Heart right ventricle (tissue), 16 donors: ENCODE data around the gene WWOX. TPM values are rescaled to one million over a fixed set of nuclear protein-coding genes. Genes with fewer than 3 reads are reported as not detected.

Source experiments
- ATAC-seq, 8 donors: fragments of 200-7000 bp; cut with Tn5 transposase; one replicate each; pipeline ENCODE4 v1.9.1; 2020; ENCODE audit warnings: mild to moderate bottlenecking in 8 of 8, moderate library complexity in 8 of 8, moderate number of reproducible peaks in 1 of 8
- DNase-seq, 2 donors: peaks; one replicate each; pipeline ENCODE4 v3.0.0-alpha.2; 2020
- H3K27ac ChIP-seq, 10 donors: fragments of 200-600 bp; sonication (generic) in 2 of 10; one replicate each; pipeline versions ENCODE4 v1.5.0 to v1.8.0; 2020 to 2022; ENCODE audit warnings: mild to moderate bottlenecking in 3 of 10
- H3K27me3 ChIP-seq, 7 donors: fragments of 200-600 bp; one replicate each; pipeline ENCODE4 v1.8.0; 2021 to 2022; ENCODE audit warnings: mild to moderate bottlenecking in 2 of 7
- H3K36me3 ChIP-seq, 9 donors: fragments of 200-600 bp; sonication (generic) in 1 of 9; one replicate each; pipeline versions ENCODE4 v1.5.0 to v1.8.0; 2020 to 2022; ENCODE audit warnings: mild to moderate bottlenecking in 2 of 9
- H3K4me1 ChIP-seq, 9 donors: fragments of 200-600 bp; sonication (generic) in 1 of 9; one replicate each; pipeline versions ENCODE4 v1.5.0 to v1.8.0; 2020 to 2022; ENCODE audit warnings: mild to moderate bottlenecking in 4 of 9
- H3K4me3 ChIP-seq, 10 donors: fragments of 200-600 bp; sonication (generic) in 2 of 10; one replicate each; pipeline versions ENCODE4 v1.5.0 to v1.8.0; 2020 to 2022; ENCODE audit warnings: mild to moderate bottlenecking in 7 of 10, moderate library complexity in 2 of 10
- H3K9me3 ChIP-seq, 11 donors: fragments of 200-600 bp in 10 of 11; sonication (generic) in 2 of 11; one replicate each; pipeline versions ENCODE4 v1.5.0 to v1.8.0; 2013 to 2022; ENCODE audit warnings: mild to moderate bottlenecking in 2 of 11, control low read depth in 1 of 11, moderate library complexity in 1 of 11
- CTCF ChIP-seq, 9 donors: fragments of 200-600 bp; sonication (generic) in 2 of 9; IDR thresholded peaks; one replicate each; pipeline versions ENCODE4 v1.5.0 to v1.8.0; 2021 to 2022; ENCODE audit warnings: antibody characterized with exemption in 9 of 9, mild to moderate bottlenecking in 5 of 9, moderate library complexity in 1 of 9
- WGBS, 2 donors: extraction: QIAGEN DNeasy Blood & Tissue Kit; methylation state at CpG; one replicate each; pipeline ENCODE4 v1.1.7; 2013; ENCODE audit warnings: inconsistent platforms in 1 of 2; 5-methylcytosine and 5-hydroxymethylcytosine counted together
- intact Hi-C, 10 donors: fragments of 100-400 bp; cut with DNase I; formaldehyde crosslinking; loops; one replicate each; pipeline versions ENCODE4 v1.11.1 to v1.14.2; 2022
- polyA plus RNA-seq, 2 donors: library from polyadenylated mRNA; stranded (reverse); fragments of 200-250 nt; gene quantifications; one replicate each; pipeline ENCODE4 v1.2.3, GENCODE V29; 2013
- total RNA-seq, 10 donors: library from RNA; stranded (reverse); fragmentation: NEBNext Ultra II Directional in 3 of 10; extraction: Animal tissue kit (Norgen Biotek cat#: 25700) in 3 of 10; gene quantifications; one replicate each; pipeline versions ENCODE4 v1.2.1 to v1.2.4, GENCODE V29; 2021 to 2023
- donor health status: Arrhythmogenic right ventricular cardiomyopathy.
- donor health status: ischemic (EF 13 %, LVEDD 7.1; RV severe dilation, severe dysfunction).
- donor health status: healthy with polysubstance abuse.
- donor health status: DM: no; HTN: yes; CAD: no.
- donor health status: DM: no; HTN: no; CAD: no.
- donor health status: ischemic (EF 25% LVEDD 6.9; RV normal size, moderate dysfunction).
- donor health status: ischemic (EF 25% LVEDD 5.7; RV mildly dilated, moderate dysfunction).
- donor health status: healthy.
- donor health status: DM: yes; HTN: yes; CAD: no.
- donor health status: Ischemic cardiomyopathy.
- donor health status: ischemic (EF 35%, LVEDD 5.7; RV mildly dilated, moderate dysfunction).
- donor health status: nonischemic (EF 11% LVEDD 7.7; RV severe dilation, severe dysfunction).
- donor health status: DM: yes; HTN: yes; CAD: no.
- donor health status: PGD.
- donor health status: ischemic (EF 29% LVEDD 5.4; RV normal size, mild dysfunction).
- donor health status: nonischemic (EF 23%, LVEDD 6.1; RV moderate dilation, normal function).

WWOX gene
- total and polyA plus RNA-seq, 12 donors = 4.9 to 15.0 (median 9.9) TPM

DNA sequence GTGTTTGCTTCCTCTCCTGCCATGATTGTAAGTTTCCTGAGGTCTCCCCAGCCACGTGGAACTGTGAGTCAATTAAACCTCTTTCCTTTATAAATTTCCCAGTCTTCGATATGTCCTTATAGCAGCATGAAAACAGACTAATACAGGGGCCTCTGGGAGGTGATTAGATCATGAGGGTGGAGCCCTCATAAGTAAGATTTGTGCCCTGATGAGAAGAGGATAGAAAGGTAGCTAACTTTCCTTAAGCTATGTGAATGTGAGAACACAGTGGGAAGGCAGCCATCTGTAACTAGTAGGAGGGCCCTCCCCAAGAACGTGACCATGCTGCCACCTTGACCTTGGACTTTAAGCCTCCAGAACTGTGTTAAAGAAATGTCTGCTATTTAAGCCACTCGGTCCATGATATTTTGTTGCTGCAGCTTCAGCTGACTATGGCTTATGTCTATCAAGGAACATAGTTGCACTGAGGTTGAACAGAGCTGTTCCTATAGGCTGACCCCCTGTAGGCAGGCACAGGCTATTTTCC lies 30.7 kb downstream of the WWOX start:
- Histone ChIP-seq H3K36me3 (no peaks in the 10 kb centered on the region), H3K4me1 (peaks cover 0 to 35% (median 19%) of the 10 kb centered on the region in 9 donors), H3K27me3 (no peaks in the 10 kb centered on the region), H3K4me3 (no peak overlapping the region), H3K9me3 (peaks cover 0 to 8% (median 0%) of the 10 kb centered on the region in 11 donors), H3K27ac (no peak overlapping the region)
- no peak for TF ChIP-seq CTCF (IDR thresholded peaks at IDR 0.05)
- WGBS, 2 donors = 90% methylated on average over 4 of the region's 4 CpGs
- no peak for ATAC-seq
- DNase-seq = no peak
- intact Hi-C loops = loop anchor here in 1 of 10 donors (10.0 kb wide), 1 partner anchor 305 kb away; no protein-coding TSS in a partner anchor

GRCh38 chr16:78130950-78131349 lies 31.5 kb downstream of the WWOX start:
- Histone ChIP-seq H3K27me3 (no peaks in the 10 kb centered on the region), H3K4me3 (no peak overlapping the region), H3K4me1 (peaks cover 0 to 34% (median 19%) of the 10 kb centered on the region in 9 donors), H3K36me3 (no peaks in the 10 kb centered on the region), H3K9me3 (peaks cover 0 to 8% (median 0%) of the 10 kb centered on the region in 11 donors), H3K27ac (no peak overlapping the region)
- no peak for ATAC-seq
- TF ChIP-seq CTCF (IDR thresholded peaks at IDR 0.05) = no peak
- intact Hi-C loops = loop anchor here in 1 of 10 donors (10.0 kb wide), 1 partner anchor 304 kb away; no protein-coding TSS in a partner anchor
- DNase-seq = no peak
- WGBS, 2 donors = 78 to 80% methylated on average over 5 of the region's 5 CpGs

DNA sequence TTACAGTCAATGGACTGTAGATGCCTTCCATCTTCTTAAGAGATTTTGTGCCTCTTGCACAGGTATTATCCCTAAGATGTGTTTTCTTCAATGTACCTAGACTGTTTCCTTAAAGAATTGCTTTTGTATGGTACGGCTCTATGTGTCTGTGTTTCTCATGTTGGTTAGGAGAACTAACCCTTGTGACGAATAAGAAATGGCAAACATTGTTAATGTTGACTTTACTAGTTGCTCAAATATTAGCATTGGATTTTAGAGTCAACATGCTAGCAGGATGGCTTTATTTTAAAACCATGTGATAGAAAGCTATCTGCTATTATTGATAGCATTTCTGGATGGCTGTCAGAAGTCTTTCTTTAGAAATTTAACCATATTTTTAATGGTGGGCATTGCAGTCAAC lies 34.5 kb downstream of the WWOX start:
- DNase-seq = no peak
- WGBS, 2 donors = 92 to 98% methylated on average over 2 of the region's 2 CpGs

DNA sequence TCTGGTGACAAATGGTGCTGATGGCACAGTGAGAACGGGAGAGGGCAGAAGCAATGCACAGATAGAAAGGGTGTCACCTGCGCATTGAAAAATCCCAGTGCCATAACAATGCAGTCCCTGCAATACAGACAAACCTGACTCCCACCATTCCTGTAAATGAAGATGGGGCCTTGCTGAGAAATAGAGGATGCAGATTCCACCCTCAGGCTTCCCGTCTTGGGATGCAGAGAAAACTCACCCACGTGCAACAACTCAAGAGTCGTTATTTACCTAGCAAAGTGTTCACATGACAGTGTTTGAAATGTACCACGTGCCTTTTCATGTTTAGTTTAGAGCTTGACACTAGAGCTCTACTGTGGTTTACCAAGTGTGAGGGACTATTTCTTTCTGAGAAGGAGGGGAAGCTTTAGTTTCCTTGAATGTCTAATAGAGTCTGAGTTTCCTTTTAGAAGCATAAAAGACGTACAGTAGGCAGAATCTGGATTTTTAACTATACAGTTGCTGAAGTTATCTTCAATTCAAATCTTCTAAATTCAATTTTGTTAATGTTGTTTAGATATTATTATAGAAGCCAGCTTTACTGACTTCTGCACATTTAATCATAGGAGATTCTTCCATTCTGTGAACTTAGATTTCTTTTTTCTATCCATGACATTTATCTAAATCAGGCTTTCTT lies 35.6 kb downstream of the WWOX start:
- no peaks in the 10 kb centered on the region for H3K4me1 ChIP-seq
- intact Hi-C loops = loop anchor here in 1 of 10 donors (10.0 kb wide), 1 partner anchor 300 kb away; no protein-coding TSS in a partner anchor
- ATAC-seq (no peak), DNase-seq (no peak)
- no peaks in the 10 kb centered on the region for H3K36me3 ChIP-seq
- no peak for TF ChIP-seq CTCF (IDR thresholded peaks at IDR 0.05)
- H3K9me3 ChIP-seq = peaks cover 0 to 10% (median 0%) of the 10 kb centered on the region in 11 donors
- H3K27me3 ChIP-seq = no peaks in the 10 kb centered on the region
- H3K4me3 ChIP-seq = no peak overlapping the region
- 82% methylated on average over 7 of the region's 7 CpGs for WGBS, 2 donors
- H3K27ac ChIP-seq = no peak overlapping the region

More for the DNA sequence above, 34.5 kb downstream of the WWOX start:
- Histone ChIP-seq H3K27me3 (no peaks in the 10 kb centered on the region), H3K36me3 (no peaks in the 10 kb centered on the region), H3K27ac (no peak overlapping the region), H3K4me3 (no peak overlapping the region), H3K4me1 (peaks cover 0 to 7% (median 4%) of the 10 kb centered on the region in 9 donors), H3K9me3 (peaks cover 0 to 8% (median 0%) of the 10 kb centered on the region in 11 donors)
- intact Hi-C loops = loop anchor here in 1 of 10 donors (10.0 kb wide), 1 partner anchor 301 kb away; no protein-coding TSS in a partner anchor
- no peak for TF ChIP-seq CTCF (IDR thresholded peaks at IDR 0.05)
- ATAC-seq = no peak
